Esophagus muscularis mucosa (tissue), 4 donors: ENCODE measurements around the gene SIDT2. TPM values are rescaled to one million over a fixed set of nuclear protein-coding genes. Genes with fewer than 3 reads are reported as not detected.

Source experiments
- DNase-seq: peaks from one replicate; pipeline ENCODE4 v3.0.0-alpha.2; 2017; ENCODE audit errors: extremely low spot score
- H3K27ac ChIP-seq, 4 donors: fragments of 200-600 bp; sonication (generic); replicated peaks in 1 of 4; 1 replicate in 3 of 4; 2 replicates in 1 of 4; pipeline ENCODE4 v1.5.1; 2016 to 2019; ENCODE audit warnings: mild to moderate bottlenecking in 1 of 4
- H3K27me3 ChIP-seq, 4 donors: fragments of 200-600 bp; sonication (generic); one replicate each; pipeline versions ENCODE4 v1.5.1 to v1.6.0; 2016 to 2019
- H3K36me3 ChIP-seq, 4 donors: fragments of 200-600 bp; sonication (generic); one replicate each; pipeline ENCODE4 v1.5.1; 2016 to 2019
- H3K4me1 ChIP-seq, 4 donors: fragments of 200-600 bp; sonication (generic); one replicate each; pipeline ENCODE4 v1.5.1; 2016 to 2019
- H3K4me3 ChIP-seq, 4 donors: fragments of 200-600 bp; sonication (generic); 1 replicate in 2 of 4; 2 replicates in 2 of 4; pipeline ENCODE4 v1.5.1; 2016 to 2019; ENCODE audit warnings: mild to moderate bottlenecking in 4 of 4, moderate library complexity in 1 of 4
- H3K9me3 ChIP-seq, 4 donors: fragments of 200-600 bp; sonication (generic); 1 replicate in 3 of 4; 2 replicates in 1 of 4; pipeline ENCODE4 v1.5.1; 2016 to 2019
- CTCF ChIP-seq, 3 experiments: fragments of 200-600 bp in 2 of 3; fragments of 450-650 bp in 1 of 3; sonication (generic) in 2 of 3; IDR thresholded peaks; one replicate each; pipeline ENCODE4 v1.5.1; 2017 to 2019; ENCODE audit warnings: antibody characterized with exemption in 3 of 3, mild to moderate bottlenecking in 2 of 3, moderate library complexity in 1 of 3
- EP300 ChIP-seq: sonication (generic); formaldehyde crosslinking; IDR thresholded peaks from one replicate; pipeline ENCODE4 v1.6.1; 2017; ENCODE audit warnings: antibody characterized with exemption
- POLR2A ChIP-seq: fragments of 450-650 bp; IDR thresholded peaks from one replicate; pipeline ENCODE4 v1.6.1; 2017; ENCODE audit warnings: antibody characterized with exemption, moderate library complexity, mild to moderate bottlenecking, low read depth
- POLR2AphosphoS5 ChIP-seq, 2 donors: sonication (generic); formaldehyde crosslinking; IDR thresholded peaks; one replicate each; pipeline ENCODE4 v1.6.1; 2017; ENCODE audit warnings: antibody characterized with exemption in 2 of 2
- WGBS: methylation state at CpG from one replicate; pipeline ENCODE4 v1.1.5; 2018; 5-methylcytosine and 5-hydroxymethylcytosine counted together
- intact Hi-C: fragments of 100-400 bp; cut with DNase I; formaldehyde crosslinking; loops from one replicate; pipeline ENCODE4 v1.15.1; 2023
- total RNA-seq, 4 donors: library from RNA; depleted of rRNA; stranded (reverse); fragments of >200 nt; gene quantifications; one replicate each; pipeline versions ENCODE4 v1.1.0 to v1.2.1, GENCODE V29; 2016

Gene SIDT2
- total RNA-seq, 4 donors from 2014 or later: 26.5 to 34.1 (median 29.3) TPM

GRCh38 chr11:117199916-117200812 lies 21.6 kb downstream of the SIDT2 start:
- Histone ChIP-seq H3K9me3 (no peaks in the 10 kb centered on the region), H3K4me1 (peaks cover 31 to 67% (median 50%) of the 10 kb centered on the region in 4 donors), H3K4me3 (peak overlapping the region; percentile 66 to 88 (median 78)), H3K27me3 (no peaks in the 10 kb centered on the region), H3K36me3 (peaks cover 18 to 61% (median 45%) of the 10 kb centered on the region in 4 donors), H3K27ac (peak overlapping the region; percentile 94 to 97 (median 96))
- DNase-seq: no peak
- intact Hi-C loops: loop anchor here (2.0 kb wide), 1 partner anchor 25 kb away; no protein-coding TSS in a partner anchor
- 33% methylated on average over 11 of the region's 13 CpGs for WGBS
- TF ChIP-seq POLR2A (no peak), EP300 (no peak), POLR2AphosphoS5 (IDR thresholded peaks at IDR 0.05) (peak; percentile 7 to 39), CTCF (IDR thresholded peaks at IDR 0.05) (no peak)

GRCh38 chr11:117200813-117201657 lies 22.5 kb downstream of the SIDT2 start:
- Histone ChIP-seq H3K36me3 (peaks cover 13 to 57% (median 42%) of the 10 kb centered on the region in 4 donors), H3K4me1 (peaks cover 34 to 72% (median 55%) of the 10 kb centered on the region in 4 donors), H3K27me3 (no peaks in the 10 kb centered on the region), H3K9me3 (no peaks in the 10 kb centered on the region), H3K27ac (peak overlapping the region; percentile 94 to 97 (median 96)), H3K4me3 (peak overlapping the region; percentile 66 to 88 (median 78))
- intact Hi-C loops: no loop called here
- no peak for TF ChIP-seq EP300
- TF ChIP-seq POLR2A: no peak
- TF ChIP-seq POLR2AphosphoS5 (IDR thresholded peaks at IDR 0.05): peak; percentile 1 to 56
- TF ChIP-seq CTCF (IDR thresholded peaks at IDR 0.05): no peak
- 62% methylated on average over 11 of the region's 12 CpGs for WGBS
- DNase-seq: no peak

- 53% methylated on average over 6 of the region's 14 CpGs for WGBS
- Histone ChIP-seq H3K4me3 (peak overlapping the region; percentile 66 to 88 (median 78)), H3K36me3 (peaks cover 13 to 50% (median 36%) of the 10 kb centered on the region in 4 donors), H3K27me3 (no peaks in the 10 kb centered on the region), H3K4me1 (peaks cover 34 to 70% (median 55%) of the 10 kb centered on the region in 4 donors), H3K9me3 (no peaks in the 10 kb centered on the region), H3K27ac (peak overlapping the region; percentile 94 to 97 (median 96))
- no peak for DNase-seq
- no peak for TF ChIP-seq EP300
- TF ChIP-seq POLR2AphosphoS5 (IDR thresholded peaks at IDR 0.05): peak in 1 of 2 donors; percentile 56
- TF ChIP-seq CTCF (IDR thresholded peaks at IDR 0.05): no peak
- no peak for TF ChIP-seq POLR2A
- intact Hi-C loops: no loop called here
Measured at GRCh38 chr11:117201658-117202305, 23.2 kb downstream of the SIDT2 start.

GRCh38 chr11:117202386-117203068 lies 24.0 kb downstream of the SIDT2 start:
- 67% methylated on average over 4 of the region's 7 CpGs for WGBS
- intact Hi-C loops: no loop called here
- Histone ChIP-seq H3K27me3 (no peaks in the 10 kb centered on the region), H3K4me1 (peaks cover 34 to 63% (median 48%) of the 10 kb centered on the region in 4 donors), H3K27ac (peak overlapping the region; percentile 94 to 97 (median 96)), H3K36me3 (peaks cover 13 to 50% (median 34%) of the 10 kb centered on the region in 4 donors), H3K9me3 (no peaks in the 10 kb centered on the region), H3K4me3 (peak overlapping the region; percentile 66 to 88 (median 78))
- no peak for DNase-seq
- TF ChIP-seq POLR2AphosphoS5 (IDR thresholded peaks at IDR 0.05): peak in 1 of 2 donors; percentile 38
- no peak for TF ChIP-seq EP300
- TF ChIP-seq CTCF (IDR thresholded peaks at IDR 0.05): no peak
- no peak for TF ChIP-seq POLR2A
